Measurements from ENCODE around the gene TMEM89. TPM values are rescaled to one million over a fixed set of nuclear protein-coding genes. Genes with fewer than 3 reads are reported as not detected.

The TMEM89 gene
- total RNA-seq, 4 donors from 2014 or later = not detected

DNA sequence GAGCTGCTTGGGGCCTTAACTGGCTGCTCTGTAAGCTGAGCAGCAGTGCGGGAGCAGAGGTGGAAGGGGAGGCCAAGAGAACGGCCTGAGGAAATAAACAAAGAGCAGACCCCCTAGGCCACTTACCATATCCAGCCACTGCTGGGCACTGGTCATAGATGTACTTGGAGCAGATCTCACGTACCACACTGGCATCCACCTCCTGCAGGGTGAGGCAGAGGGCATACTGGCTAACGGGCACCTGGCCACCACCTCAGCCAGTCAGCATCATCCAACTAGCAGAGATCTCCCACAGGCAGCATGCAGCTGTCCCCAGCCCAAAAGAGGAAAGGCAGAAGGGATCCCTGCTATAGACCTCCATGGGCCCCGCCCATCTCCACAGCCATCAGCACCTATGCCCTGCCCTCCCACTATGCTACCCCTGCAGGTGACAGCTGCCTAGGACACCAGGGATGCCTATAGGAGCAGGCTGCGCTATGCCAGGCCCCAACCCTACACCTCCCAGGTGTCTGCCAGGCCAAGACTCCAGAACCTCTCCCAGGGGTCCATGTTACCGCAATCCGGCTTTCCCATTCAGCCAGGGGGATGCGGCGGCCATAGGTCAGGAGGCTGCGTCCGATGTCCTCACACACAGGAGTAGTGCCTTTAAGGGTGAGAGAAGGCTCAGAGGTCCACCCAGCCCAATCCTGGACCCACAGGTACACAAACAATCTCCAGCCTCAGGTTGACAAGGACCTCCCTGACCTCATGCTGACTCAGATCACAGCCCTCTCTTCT, 21.9 kb downstream of the TMEM89 start:
- peaks cover 7% of the 10 kb centered on the region for H3K27me3 ChIP-seq
- H3K4me3 ChIP-seq = no peak overlapping the region
- H3K27ac ChIP-seq = peak overlapping the region in 3 of 4 donors; percentile 74 to 89 (median 83)
- no peak for ATAC-seq
- peaks cover 0 to 75% of the 10 kb centered on the region in 2 donors for H3K36me3 ChIP-seq
- TF ChIP-seq CTCF (IDR thresholded peaks at IDR 0.05) (no peak), EP300 (IDR thresholded peaks at IDR 0.05) (no peak), POLR2AphosphoS5 (IDR thresholded peaks at IDR 0.05) (no peak), POLR2A (IDR thresholded peaks at IDR 0.05) (no peak)
- no peaks in the 10 kb centered on the region for H3K9me3 ChIP-seq
- peaks cover 0 to 35% (median 30%) of the 10 kb centered on the region in 3 donors for H3K4me1 ChIP-seq
- WGBS, 2 donors (ENCODE audit: low coverage in 1 of 2) = 100% methylated on average over 1 of the region's 12 CpGs; no CpG with 5 or more reads in 1 of the 2 donors

DNA sequence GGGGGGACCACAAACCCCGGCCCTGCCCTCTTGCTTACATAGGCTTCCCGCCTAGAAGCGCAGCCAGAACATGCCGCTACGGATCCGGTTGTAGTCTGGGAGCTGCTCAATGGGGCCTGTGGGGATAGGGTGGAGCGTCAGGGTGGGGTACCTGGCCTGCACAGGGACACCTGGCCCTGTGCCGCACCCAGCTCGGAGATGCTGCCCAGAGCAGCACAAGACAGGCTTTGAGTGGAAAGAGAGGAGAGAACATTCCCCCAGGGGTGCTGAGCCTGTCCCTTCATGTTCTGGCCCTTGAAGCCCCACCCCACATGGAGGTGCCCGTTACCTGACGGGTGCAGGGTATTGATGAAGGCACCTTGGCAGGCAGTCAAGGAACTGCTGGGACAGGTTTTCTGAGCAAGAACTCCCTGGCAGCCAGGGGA, 22.5 kb downstream of the TMEM89 start:
- no peaks in the 10 kb centered on the region for H3K9me3 ChIP-seq
- peak overlapping the region in 3 of 4 donors; percentile 74 to 89 (median 83) for H3K27ac ChIP-seq
- peaks cover 0 to 41% (median 32%) of the 10 kb centered on the region in 3 donors for H3K4me1 ChIP-seq
- TF ChIP-seq POLR2AphosphoS5 (IDR thresholded peaks at IDR 0.05) (no peak), POLR2A (IDR thresholded peaks at IDR 0.05) (no peak), CTCF (IDR thresholded peaks at IDR 0.05) (peak in 1 of 4 experiments; percentile 4), EP300 (IDR thresholded peaks at IDR 0.05) (no peak)
- ATAC-seq = no peak
- H3K36me3 ChIP-seq = peaks cover 0 to 69% of the 10 kb centered on the region in 2 donors
- WGBS, 2 donors (ENCODE audit: low coverage in 1 of 2) = 40 to 44% methylated on average over 4 of the region's 11 CpGs
- peaks cover 13% of the 10 kb centered on the region for H3K27me3 ChIP-seq
- no peak overlapping the region for H3K4me3 ChIP-seq

- no peak for TF ChIP-seq POLR2A (IDR thresholded peaks at IDR 0.05)
- TF ChIP-seq POLR2AphosphoS5 (IDR thresholded peaks at IDR 0.05) = peak; percentile 40
- peak in 1 of 4 experiments; percentile 4 for TF ChIP-seq CTCF (IDR thresholded peaks at IDR 0.05)
- WGBS, 2 donors (ENCODE audit: low coverage in 1 of 2) = 36% methylated on average over 2 of the region's 5 CpGs; no CpG with 5 or more reads in 1 of the 2 donors
- H3K36me3 ChIP-seq = peaks cover 0 to 63% of the 10 kb centered on the region in 2 donors
- peaks cover 19% of the 10 kb centered on the region for H3K27me3 ChIP-seq
- H3K27ac ChIP-seq = peak overlapping the region in 3 of 4 donors; percentile 74 to 89 (median 83)
- no peaks in the 10 kb centered on the region for H3K9me3 ChIP-seq
- ATAC-seq = peak; percentile 63
- no peak overlapping the region for H3K4me3 ChIP-seq
- peaks cover 0 to 42% (median 32%) of the 10 kb centered on the region in 3 donors for H3K4me1 ChIP-seq
Measured at GRCh38 chr3:48598323-48599076, 23.1 kb downstream of the TMEM89 start.

DNA sequence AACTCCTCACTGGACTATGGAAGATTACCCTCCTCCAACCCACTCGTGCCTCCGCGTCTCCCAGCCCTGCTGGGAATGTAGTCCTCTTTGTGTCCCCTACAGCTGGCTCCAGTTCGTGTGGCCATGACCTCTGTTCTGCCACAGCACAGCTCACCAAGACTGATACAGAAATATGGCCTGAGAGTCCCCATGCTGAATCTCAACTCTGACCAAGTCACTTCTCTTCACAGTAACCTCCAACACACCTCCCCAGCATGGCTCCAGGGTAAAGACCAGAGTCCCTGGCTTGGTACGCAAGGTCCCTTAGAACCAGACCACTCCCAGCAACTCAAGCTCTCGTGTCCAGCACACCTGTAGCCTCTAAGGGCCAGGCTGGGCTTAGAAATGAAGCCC, 24.2 kb downstream of the TMEM89 start:
- 68% methylated on average over 3 of the region's 6 CpGs; no CpG with 5 or more reads in 1 of the 2 donors for WGBS, 2 donors (ENCODE audit: low coverage in 1 of 2)
- H3K27ac ChIP-seq = peak overlapping the region in 3 of 4 donors; percentile 74 to 89 (median 83)
- H3K36me3 ChIP-seq = peaks cover 0 to 52% of the 10 kb centered on the region in 2 donors
- no peak for ATAC-seq
- H3K4me1 ChIP-seq = peaks cover 0 to 42% (median 32%) of the 10 kb centered on the region in 3 donors
- H3K9me3 ChIP-seq = no peaks in the 10 kb centered on the region
- no peak overlapping the region for H3K4me3 ChIP-seq
- H3K27me3 ChIP-seq = peaks cover 30% of the 10 kb centered on the region
- TF ChIP-seq EP300 (IDR thresholded peaks at IDR 0.05) (no peak), POLR2AphosphoS5 (IDR thresholded peaks at IDR 0.05) (no peak), POLR2A (IDR thresholded peaks at IDR 0.05) (no peak), CTCF (IDR thresholded peaks at IDR 0.05) (no peak)
